HepG2 (cell line): ENCODE results near the gene JUND.

Source experiments
- BHLHE40 ChIP-seq: IDR thresholded peaks from 2 replicates; pipeline ENCODE4 v1.6.1; 2011; ENCODE audit warnings: low read length, improper control_type of control experiment
- MAZ ChIP-seq, 2 experiments: sonication (generic) in 1 of 2; formaldehyde crosslinking in 1 of 2; IDR thresholded peaks; 2 replicates each; pipeline versions ENCODE4 v1.5.0 to v1.6.1; 2012 to 2020; ENCODE audit warnings: low read depth in 2 of 2, mild to moderate bottlenecking in 2 of 2, borderline replicate concordance in 1 of 2, improper control_type of control experiment in 1 of 2, low read length in 1 of 2, missing genetic modification reagents in 1 of 2, moderate library complexity in 1 of 2
- MIER3 ChIP-seq: IDR thresholded peaks from 2 replicates; pipeline ENCODE4 v1.6.1; 2016; ENCODE audit warnings: missing compliant biosample characterization, borderline replicate concordance
- PHB2 ChIP-seq: fragments of 450-650 bp; IDR thresholded peaks from 2 replicates; pipeline ENCODE4 v1.6.1; 2018; ENCODE audit not compliant: partially characterized antibody
- SRF ChIP-seq: IDR thresholded peaks from 2 replicates; pipeline ENCODE4 v1.6.1; 2011; ENCODE audit warnings: mild to moderate bottlenecking, low read depth, low read length, moderate library complexity
- TRIM24 ChIP-seq: sonication (generic); formaldehyde crosslinking; IDR thresholded peaks from 2 replicates; pipeline ENCODE4 v1.8.0; 2022; ENCODE audit warnings: mild to moderate bottlenecking, missing genetic modification reagents

DNA sequence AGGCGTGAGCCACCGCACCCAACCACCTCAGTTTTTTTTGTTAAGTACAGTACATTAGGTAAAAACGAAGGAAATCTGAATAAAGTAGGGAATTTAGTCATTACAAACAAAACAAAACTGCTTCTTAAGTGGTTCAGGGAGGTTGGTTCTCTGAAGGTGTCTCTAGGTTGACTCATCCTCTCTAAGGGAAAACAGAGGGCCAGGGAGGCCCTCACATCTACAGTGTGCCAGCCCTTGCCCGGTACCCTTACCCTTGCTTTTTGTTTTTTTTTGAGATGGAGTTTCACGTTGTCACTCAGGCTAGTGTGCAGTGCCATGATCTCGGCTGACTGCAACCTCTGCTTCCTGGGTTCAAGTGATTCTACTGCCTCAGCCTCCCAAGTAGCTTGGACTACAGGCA is 17.2 kb upstream of the JUND start:
- no peak for TF ChIP-seq MIER3 (CRISPR knock-in tag)
- TF ChIP-seq PHB2, result no peak
- no peak for TF ChIP-seq MAZ (IDR thresholded peaks at IDR 0.05; ENCODE audit: borderline replicate concordance, low read depth, low read length)
- TF ChIP-seq MAZ (CRISPR knock-in tag; IDR thresholded peaks at IDR 0.05; ENCODE audit: low read depth), result no peak
- TF ChIP-seq SRF, result no peak
- TF ChIP-seq BHLHE40, result no peak
- TF ChIP-seq TRIM24 (CRISPR knock-in tag), result no peak
